K562 (cell line): ENCODE data around the gene ARHGAP4. TPM values are rescaled to one million over a fixed set of nuclear protein-coding genes. Genes with fewer than 3 reads are reported as not detected.
A peak's percentile ranks its signal among the peaks of the same experiment; 100 is the strongest.

Source experiments
- BMI1 ChIP-seq: fragments of 150-350 bp; IDR thresholded peaks from 2 replicates; pipeline ENCODE4 v1.6.1; 2014; ENCODE audit warnings: low read length
- CBX1 ChIP-seq: sonication (generic); IDR thresholded peaks from 2 replicates; pipeline ENCODE4 v1.6.1; 2016; ENCODE audit warnings: antibody characterized with exemption, low read depth, mild to moderate bottlenecking
- ERF ChIP-seq: fragments of 450-650 bp; formaldehyde crosslinking; IDR thresholded peaks from 2 replicates; pipeline ENCODE4 v1.4.0; 2020; ENCODE audit warnings: mild to moderate bottlenecking, mixed read lengths
- HOXB6 ChIP-seq: fragments of 250-450 bp; sonication (Bioruptor Pico); IDR thresholded peaks from 2 replicates; pipeline ENCODE4 v1.5.1; 2022; ENCODE audit warnings: mild to moderate bottlenecking, borderline replicate concordance
- MAFF ChIP-seq: IDR thresholded peaks from 2 replicates; pipeline ENCODE4 v1.6.1; 2012; ENCODE audit warnings: low read length, improper control_type of control experiment
- MCM5 ChIP-seq: fragments of 450-650 bp; IDR thresholded peaks from 2 replicates; pipeline ENCODE4 v1.6.1; 2016; ENCODE audit warnings: low read depth
- MLLT1 ChIP-seq, 2 experiments: fragments of 450-650 bp; IDR thresholded peaks; 2 replicates each; pipeline ENCODE4 v1.6.1; 2016
- MXI1 ChIP-seq: IDR thresholded peaks from 2 replicates; pipeline ENCODE4 v1.6.1; 2011; ENCODE audit warnings: low read depth, mild to moderate bottlenecking, improper control_type of control experiment, low read length
- NELFE ChIP-seq: IDR thresholded peaks from 2 replicates; pipeline ENCODE4 v1.6.1; 2011; ENCODE audit warnings: mild to moderate bottlenecking; ENCODE audit not compliant: insufficient read depth, insufficient read length
- NFIX ChIP-seq: fragments of 250-450 bp; sonication (Bioruptor Pico); IDR thresholded peaks from 2 replicates; pipeline ENCODE4 v1.4.0; 2020; ENCODE audit warnings: low read depth, mild to moderate bottlenecking, moderate library complexity
- RHOXF2B ChIP-seq: fragments of 250-450 bp; sonication (Bioruptor Pico); conservative IDR thresholded peaks from 2 replicates; pipeline ENCODE4 v1.5.1; 2021
- SMARCA5 ChIP-seq: fragments of 450-650 bp; IDR thresholded peaks from 2 replicates; pipeline ENCODE4 v1.6.1; 2016
- SMARCB1 ChIP-seq: IDR thresholded peaks from 2 replicates; pipeline ENCODE4 v1.6.1; 2011; ENCODE audit warnings: improper control_type of control experiment, low read depth; ENCODE audit not compliant: insufficient read length
- TARDBP ChIP-seq: fragments of 450-650 bp; IDR thresholded peaks from 2 replicates; pipeline ENCODE4 v1.6.1; 2016
- ZC3H8 ChIP-seq: fragments of 450-650 bp; IDR thresholded peaks from 2 replicates; pipeline ENCODE4 v1.6.1; 2017
- ZNF586 ChIP-seq: fragments of 450-650 bp; formaldehyde crosslinking; conservative IDR thresholded peaks from 2 replicates; pipeline ENCODE4 v1.4.0; 2020; ENCODE audit warnings: mild to moderate bottlenecking, moderate library complexity
- ZNF764 ChIP-seq: fragments of 250-450 bp; sonication (Bioruptor Pico); IDR thresholded peaks from 2 replicates; pipeline ENCODE4 v1.4.0; 2020; ENCODE audit warnings: low read depth, mild to moderate bottlenecking, moderate library complexity
- polyA plus RNA-seq, 8 experiments: library from polyadenylated mRNA; depleted of rRNA in 4 of 8; stranded (reverse) in 5 of 8; unstranded in 3 of 8; fragments of >200 nt; fragmentation: Nextera tagmentation in 2 of 8; fragmentation: Illumina TruSeq in 1 of 8; extraction: Ambion mirVana in 2 of 8; extraction: Trizol in 1 of 8; gene quantifications; 2 replicates each; pipeline versions ENCODE4 v1.2.1 to v1.2.3, GENCODE V29; 2011 to 2014; ENCODE audit warnings: inconsistent platforms in 1 of 8, missing spikeins in 1 of 8
- total RNA-seq, 7 experiments: library from RNA; depleted of rRNA in 6 of 7; stranded (reverse); fragments of >200 nt in 6 of 7; fragmentation: Illumina TruSeq in 2 of 7; extraction: Trizol in 2 of 7; gene quantifications; 2 replicates each; pipeline versions ENCODE4 v1.2.1 to v1.2.3, GENCODE V29; 2011 to 2021; ENCODE audit warnings: low replicate concordance in 1 of 7
- TF ChIP-seq, protein P1 (sequence below): IDR thresholded peaks from 2 replicates; pipeline ENCODE4 v1.6.1; 2011; ENCODE audit warnings: borderline replicate concordance, low read depth, mild to moderate bottlenecking, moderate library complexity, low read length; ENCODE audit not compliant: insufficient read depth, poor library complexity, severe bottlenecking
- TF ChIP-seq, protein P2 (sequence below): sonication (generic); formaldehyde crosslinking; IDR thresholded peaks from 2 replicates; pipeline ENCODE4 v1.8.1; 2023; ENCODE audit warnings: mild to moderate bottlenecking, missing genetic modification reagents
- TF ChIP-seq, protein P3 (sequence below): sonication (generic); formaldehyde crosslinking; IDR thresholded peaks from 2 replicates; pipeline ENCODE4 v1.8.0; 2022; ENCODE audit warnings: missing genetic modification reagents, mild to moderate bottlenecking, borderline replicate concordance
- TF ChIP-seq, protein P4 (sequence below): fragments of 450-650 bp; IDR thresholded peaks from 2 replicates; pipeline ENCODE4 v1.6.1; 2017; ENCODE audit warnings: mild to moderate bottlenecking, moderate library complexity

The ARHGAP4 gene
- total and polyA plus RNA-seq, 9 of the 15 experiments (the other 6 are each of a cell fraction or from before 2014, with no cell fraction given) = 0.30 to 81.8 (median 13.5) TPM

DNA sequence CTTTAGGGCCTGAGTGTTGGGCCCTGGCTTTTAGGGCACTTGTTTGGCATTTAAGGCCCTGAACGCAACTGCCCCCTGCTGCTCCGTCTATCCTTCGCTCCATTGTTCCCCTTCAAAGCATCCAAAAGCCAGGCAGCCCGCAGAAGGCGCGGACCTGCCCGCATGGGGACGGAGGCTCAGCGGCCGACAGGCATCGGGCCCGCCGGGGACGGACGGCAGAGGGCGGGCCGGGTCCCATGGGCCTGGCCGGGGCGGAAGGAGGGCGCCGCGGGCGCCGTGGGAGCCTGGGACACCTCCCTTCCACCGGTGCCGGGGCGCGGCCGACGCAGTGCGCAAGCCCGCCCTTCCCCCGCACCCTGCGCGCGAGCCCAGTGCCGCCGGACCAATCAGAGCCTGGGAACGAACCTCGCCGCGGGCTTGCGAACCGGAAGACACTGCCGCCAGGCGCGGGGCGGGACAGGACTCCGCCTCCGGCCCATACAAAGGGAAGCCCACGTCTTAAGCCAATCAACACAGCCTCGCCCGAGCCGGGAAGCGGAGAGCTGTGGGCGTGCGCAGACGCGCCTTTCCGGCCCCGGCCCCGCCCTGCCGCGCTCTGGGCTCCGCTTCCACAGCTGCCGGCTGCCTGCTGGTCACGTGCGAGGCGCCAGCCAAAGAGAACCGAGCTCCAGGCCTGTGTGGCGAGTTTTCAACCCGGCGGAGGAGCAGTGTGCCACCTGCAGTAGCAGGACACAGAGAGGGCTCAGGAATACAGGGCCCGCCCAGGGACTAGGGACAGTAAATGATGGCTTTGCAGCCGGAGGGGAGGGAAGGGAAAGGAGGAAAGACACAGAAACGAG is 2.1 kb upstream of the ARHGAP4 start (continued):
- TF ChIP-seq MLLT1 (IDR thresholded peaks at IDR 0.05) (peak in 1 of 2 experiments; percentile 56; a peak in 1 of 4 replicates), RHOXF2B (no peak), ZC3H8 (no peak), MXI1 (no peak), CBX1 (no peak; the same call in 1 of the 2 replicates), ERF (CRISPR knock-in tag) (no peak), ZNF586 (CRISPR knock-in tag) (no peak), NFIX (no peak), HOXB6 (no peak), TARDBP (0 out of 2 replicates have a peak, but pooled peaks have one; percentile 39), SMARCA5 (no peak), MCM5 (no peak), BMI1 (no peak), MAFF (no peak), NELFE (no peak), ZNF764 (CRISPR knock-in tag) (no peak), SMARCB1 (no peak)
- TF ChIP-seq, protein P1, sequence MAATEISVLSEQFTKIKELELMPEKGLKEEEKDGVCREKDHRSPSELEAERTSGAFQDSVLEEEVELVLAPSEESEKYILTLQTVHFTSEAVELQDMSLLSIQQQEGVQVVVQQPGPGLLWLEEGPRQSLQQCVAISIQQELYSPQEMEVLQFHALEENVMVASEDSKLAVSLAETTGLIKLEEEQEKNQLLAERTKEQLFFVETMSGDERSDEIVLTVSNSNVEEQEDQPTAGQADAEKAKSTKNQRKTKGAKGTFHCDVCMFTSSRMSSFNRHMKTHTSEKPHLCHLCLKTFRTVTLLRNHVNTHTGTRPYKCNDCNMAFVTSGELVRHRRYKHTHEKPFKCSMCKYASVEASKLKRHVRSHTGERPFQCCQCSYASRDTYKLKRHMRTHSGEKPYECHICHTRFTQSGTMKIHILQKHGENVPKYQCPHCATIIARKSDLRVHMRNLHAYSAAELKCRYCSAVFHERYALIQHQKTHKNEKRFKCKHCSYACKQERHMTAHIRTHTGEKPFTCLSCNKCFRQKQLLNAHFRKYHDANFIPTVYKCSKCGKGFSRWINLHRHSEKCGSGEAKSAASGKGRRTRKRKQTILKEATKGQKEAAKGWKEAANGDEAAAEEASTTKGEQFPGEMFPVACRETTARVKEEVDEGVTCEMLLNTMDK = peak; percentile 22
- TF ChIP-seq, protein P2, sequence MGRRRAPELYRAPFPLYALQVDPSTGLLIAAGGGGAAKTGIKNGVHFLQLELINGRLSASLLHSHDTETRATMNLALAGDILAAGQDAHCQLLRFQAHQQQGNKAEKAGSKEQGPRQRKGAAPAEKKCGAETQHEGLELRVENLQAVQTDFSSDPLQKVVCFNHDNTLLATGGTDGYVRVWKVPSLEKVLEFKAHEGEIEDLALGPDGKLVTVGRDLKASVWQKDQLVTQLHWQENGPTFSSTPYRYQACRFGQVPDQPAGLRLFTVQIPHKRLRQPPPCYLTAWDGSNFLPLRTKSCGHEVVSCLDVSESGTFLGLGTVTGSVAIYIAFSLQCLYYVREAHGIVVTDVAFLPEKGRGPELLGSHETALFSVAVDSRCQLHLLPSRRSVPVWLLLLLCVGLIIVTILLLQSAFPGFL (CRISPR knock-in tag) = no peak
- TF ChIP-seq, protein P3, sequence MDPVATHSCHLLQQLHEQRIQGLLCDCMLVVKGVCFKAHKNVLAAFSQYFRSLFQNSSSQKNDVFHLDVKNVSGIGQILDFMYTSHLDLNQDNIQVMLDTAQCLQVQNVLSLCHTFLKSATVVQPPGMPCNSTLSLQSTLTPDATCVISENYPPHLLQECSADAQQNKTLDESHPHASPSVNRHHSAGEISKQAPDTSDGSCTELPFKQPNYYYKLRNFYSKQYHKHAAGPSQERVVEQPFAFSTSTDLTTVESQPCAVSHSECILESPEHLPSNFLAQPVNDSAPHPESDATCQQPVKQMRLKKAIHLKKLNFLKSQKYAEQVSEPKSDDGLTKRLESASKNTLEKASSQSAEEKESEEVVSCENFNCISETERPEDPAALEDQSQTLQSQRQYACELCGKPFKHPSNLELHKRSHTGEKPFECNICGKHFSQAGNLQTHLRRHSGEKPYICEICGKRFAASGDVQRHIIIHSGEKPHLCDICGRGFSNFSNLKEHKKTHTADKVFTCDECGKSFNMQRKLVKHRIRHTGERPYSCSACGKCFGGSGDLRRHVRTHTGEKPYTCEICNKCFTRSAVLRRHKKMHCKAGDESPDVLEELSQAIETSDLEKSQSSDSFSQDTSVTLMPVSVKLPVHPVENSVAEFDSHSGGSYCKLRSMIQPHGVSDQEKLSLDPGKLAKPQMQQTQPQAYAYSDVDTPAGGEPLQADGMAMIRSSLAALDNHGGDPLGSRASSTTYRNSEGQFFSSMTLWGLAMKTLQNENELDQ (CRISPR knock-in tag) = no peak
- TF ChIP-seq, protein P4, sequence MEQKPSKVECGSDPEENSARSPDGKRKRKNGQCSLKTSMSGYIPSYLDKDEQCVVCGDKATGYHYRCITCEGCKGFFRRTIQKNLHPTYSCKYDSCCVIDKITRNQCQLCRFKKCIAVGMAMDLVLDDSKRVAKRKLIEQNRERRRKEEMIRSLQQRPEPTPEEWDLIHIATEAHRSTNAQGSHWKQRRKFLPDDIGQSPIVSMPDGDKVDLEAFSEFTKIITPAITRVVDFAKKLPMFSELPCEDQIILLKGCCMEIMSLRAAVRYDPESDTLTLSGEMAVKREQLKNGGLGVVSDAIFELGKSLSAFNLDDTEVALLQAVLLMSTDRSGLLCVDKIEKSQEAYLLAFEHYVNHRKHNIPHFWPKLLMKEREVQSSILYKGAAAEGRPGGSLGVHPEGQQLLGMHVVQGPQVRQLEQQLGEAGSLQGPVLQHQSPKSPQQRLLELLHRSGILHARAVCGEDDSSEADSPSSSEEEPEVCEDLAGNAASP = no peak
